Mesothelial cell of epicardium (in vitro differentiated cells): ENCODE measurements around the gene KLHL12. TPM values are rescaled to one million over a fixed set of nuclear protein-coding genes. Genes with fewer than 3 reads are reported as not detected.

ENCODE experiments used
- DNase-seq, 2 experiments: peaks; one replicate each; pipeline ENCODE4 v3.0.0; 2021; ENCODE audit warnings: low spot score in 2 of 2; ENCODE audit not compliant: unreplicated experiment in 2 of 2
- H3K27ac Mint-ChIP-seq: 2 replicates; pipeline ENCODE4 v1.8.0; 2021; ENCODE audit warnings: mixed read lengths
- H3K27me3 Mint-ChIP-seq: 2 replicates; pipeline ENCODE4 v1.8.0; 2021; ENCODE audit warnings: low read depth, mixed read lengths
- H3K36me3 Mint-ChIP-seq: 2 replicates; pipeline ENCODE4 v1.8.0; 2021; ENCODE audit warnings: mixed read lengths
- H3K4me1 Mint-ChIP-seq: 2 replicates; pipeline ENCODE4 v1.8.0; 2021; ENCODE audit warnings: mixed read lengths
- H3K4me3 Mint-ChIP-seq: 2 replicates; pipeline ENCODE4 v1.8.0; 2021; ENCODE audit warnings: mild to moderate bottlenecking, moderate library complexity, mixed read lengths
- H3K9me3 Mint-ChIP-seq: 2 replicates; pipeline ENCODE4 v1.8.0; 2021; ENCODE audit warnings: mixed read lengths
- CTCF ChIP-seq: fragments of 200-600 bp; sonication (generic); IDR thresholded peaks from one replicate; pipeline ENCODE4 v1.5.0; 2021; ENCODE audit warnings: antibody characterized with exemption; ENCODE audit not compliant: unreplicated experiment
- total RNA-seq: library from RNA; stranded (reverse); gene quantifications from 3 replicates; pipeline ENCODE4 v1.2.1, GENCODE V29; 2021

Gene KLHL12
- total RNA-seq, 1 donor from 2014 or later: 27.8 TPM

- Mint-ChIP-seq H3K9me3 (no peaks in the 10 kb centered on the region), H3K36me3 (no peaks in the 10 kb centered on the region), H3K4me1 (peaks cover 9% of the 10 kb centered on the region), H3K27me3 (peaks cover under 1% of the 10 kb centered on the region), H3K4me3 (no peak overlapping the region), H3K27ac (no peak overlapping the region)
- no peak for DNase-seq
- no peak for TF ChIP-seq CTCF
Measured at GRCh38 chr1:202857136-202857610, 69.9 kb downstream of the KLHL12 start.

- Mint-ChIP-seq H3K4me3 (no peak overlapping the region), H3K4me1 (peaks cover 2% of the 10 kb centered on the region), H3K27ac (no peak overlapping the region), H3K27me3 (no peaks in the 10 kb centered on the region), H3K9me3 (no peaks in the 10 kb centered on the region), H3K36me3 (no peaks in the 10 kb centered on the region)
- TF ChIP-seq CTCF: no peak
- no peak for DNase-seq
Measured at GRCh38 chr1:202856014-202856413, 71.0 kb downstream of the KLHL12 start.

GRCh38 chr1:202854787-202855186 is 72.2 kb downstream of the KLHL12 start:
- DNase-seq: no peak
- Mint-ChIP-seq H3K4me1 (peaks cover under 1% of the 10 kb centered on the region), H3K36me3 (no peaks in the 10 kb centered on the region), H3K27ac (no peak overlapping the region), H3K9me3 (no peaks in the 10 kb centered on the region), H3K27me3 (no peaks in the 10 kb centered on the region), H3K4me3 (no peak overlapping the region)
- no peak for TF ChIP-seq CTCF

- DNase-seq: no peak
- H3K27ac Mint-ChIP-seq: no peak overlapping the region
- TF ChIP-seq CTCF: peak; percentile 32
- no peaks in the 10 kb centered on the region for H3K4me1 Mint-ChIP-seq
- H3K36me3 Mint-ChIP-seq: no peaks in the 10 kb centered on the region
- H3K4me3 Mint-ChIP-seq: no peak overlapping the region
- H3K9me3 Mint-ChIP-seq: no peaks in the 10 kb centered on the region
- no peaks in the 10 kb centered on the region for H3K27me3 Mint-ChIP-seq
Measured at GRCh38 chr1:202852163-202852904, 74.7 kb downstream of the KLHL12 start.

DNA sequence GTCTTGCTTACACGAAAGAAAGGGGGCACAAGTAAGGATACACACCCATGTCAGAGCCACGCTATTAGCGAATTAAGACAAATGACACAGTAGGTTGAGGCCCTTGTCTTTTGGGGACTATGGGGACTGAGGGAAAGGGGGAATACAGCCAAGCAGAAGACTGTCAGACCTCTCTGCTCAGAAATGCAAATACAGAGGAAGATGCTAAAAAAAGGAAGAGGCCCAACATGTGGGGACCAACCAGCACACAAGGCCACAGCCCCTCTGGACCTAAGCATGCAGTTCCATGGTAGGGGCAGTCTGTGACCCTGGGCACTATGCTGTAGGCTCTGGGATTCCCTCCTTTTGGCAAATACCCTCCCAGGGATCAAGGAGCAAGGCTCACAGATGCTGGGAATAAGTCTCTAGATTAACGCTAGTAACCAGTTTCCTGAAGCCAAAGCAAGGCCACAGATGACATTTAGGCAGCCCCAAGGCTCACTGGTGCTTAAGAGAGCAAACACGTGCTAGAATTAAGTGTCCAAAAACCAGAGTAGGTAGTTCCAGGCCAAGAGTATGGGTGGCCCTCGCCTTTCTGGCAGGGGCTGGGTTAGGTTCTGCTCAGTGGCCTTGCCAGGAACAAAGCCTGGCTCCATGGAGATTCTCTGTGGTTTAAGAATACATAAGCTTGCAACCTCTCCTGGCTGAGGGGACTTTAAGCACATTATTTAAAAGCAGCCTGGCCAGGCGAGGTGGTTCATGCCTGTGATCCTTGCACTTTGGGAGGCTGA is 76.3 kb downstream of the KLHL12 start:
- Mint-ChIP-seq H3K4me3 (no peak overlapping the region), H3K27ac (no peak overlapping the region), H3K27me3 (no peaks in the 10 kb centered on the region), H3K4me1 (no peaks in the 10 kb centered on the region), H3K36me3 (no peaks in the 10 kb centered on the region), H3K9me3 (no peaks in the 10 kb centered on the region)
- TF ChIP-seq CTCF: no peak
- no peak for DNase-seq
